Ovary (tissue), 10 donors: ENCODE data around the gene TAF11L3. TPM values are rescaled to one million over a fixed set of nuclear protein-coding genes. Genes with fewer than 3 reads are reported as not detected.
"Not testable (repeated sequence)": the region's sequence is repeated elsewhere in the genome, so short reads cannot be mapped to it uniquely, and the experiment has no call there.

Experiments used
- DNase-seq, 5 donors: peaks; one replicate each; pipeline ENCODE4 v3.0.0-alpha.2; 2019 to 2020
- H3K27ac ChIP-seq, 2 donors: fragments of 200-600 bp; one replicate each; pipeline versions ENCODE4 v1.5.1 to v1.8.0; 2019 to 2022
- H3K27me3 ChIP-seq: fragments of 200-600 bp; one replicate; pipeline ENCODE4 v1.8.0; 2022
- H3K36me3 ChIP-seq: fragments of 200-600 bp; sonication (generic); one replicate; pipeline ENCODE4 v1.5.1; 2019
- H3K4me1 ChIP-seq: one replicate; pipeline ENCODE4 v1.8.1; 2013; ENCODE audit warnings: mild to moderate bottlenecking, moderate library complexity; ENCODE audit not compliant: insufficient read depth
- H3K4me3 ChIP-seq: fragments of 200-600 bp; sonication (generic); one replicate; pipeline ENCODE4 v1.5.1; 2017
- H3K9me3 ChIP-seq, 2 donors: fragments of 200-600 bp in 1 of 2; sonication (generic) in 1 of 2; one replicate each; pipeline versions ENCODE4 v1.5.1 to v1.8.1; 2013 to 2019; ENCODE audit warnings: mild to moderate bottlenecking in 1 of 2, moderate library complexity in 1 of 2
- CTCF ChIP-seq, 3 donors: fragments of 450-650 bp in 2 of 3; fragments of 200-600 bp in 1 of 3; IDR thresholded peaks; one replicate each; pipeline versions ENCODE4 v1.5.1 to v1.8.0; 2016 to 2022; ENCODE audit warnings: antibody characterized with exemption in 3 of 3, mild to moderate bottlenecking in 1 of 3
- EP300 ChIP-seq: sonication (generic); formaldehyde crosslinking; IDR thresholded peaks from one replicate; pipeline ENCODE4 v1.6.1; 2017; ENCODE audit warnings: antibody characterized with exemption
- POLR2A ChIP-seq: fragments of 450-650 bp; IDR thresholded peaks from one replicate; pipeline ENCODE4 v1.6.1; 2017; ENCODE audit warnings: antibody characterized with exemption, mild to moderate bottlenecking, moderate library complexity
- WGBS, 3 donors: extraction: QIAGEN DNeasy Blood & Tissue Kit in 1 of 3; methylation state at CpG; one replicate each; pipeline versions ENCODE4 v1.1.5 to v1.1.7; 2013 to 2017; 5-methylcytosine and 5-hydroxymethylcytosine counted together
- intact Hi-C, 4 donors: fragments of 100-400 bp; cut with DNase I; formaldehyde crosslinking; loops; one replicate each; pipeline versions ENCODE4 v1.11.0 to v1.15.1; 2022 to 2023
- long read RNA-seq, 3 donors: library from polyadenylated mRNA in 2 of 3; unstranded in 2 of 3; transcript quantifications; one replicate each; pipeline ENCODE4 v2.0.0 and lab custom pipeline, GENCODE V29; 2021 to 2026
- polyA plus RNA-seq, 2 donors: library from polyadenylated mRNA; stranded (reverse); fragments of 200-250 nt in 1 of 2; fragments of 350-450 nt in 1 of 2; fragmentation: Illumina TruSeq in 1 of 2; extraction: RNeasy Lipid Tissue Mini Kit (QIAGEN cat#74804) in 1 of 2; gene quantifications; one replicate each; pipeline ENCODE4 v1.2.3, GENCODE V29; 2013 to 2014
- total RNA-seq, 7 donors: library from RNA; depleted of rRNA in 2 of 7; stranded (reverse); fragments of >200 nt in 2 of 7; fragmentation: NEBNext Ultra II Directional in 3 of 7; extraction: Animal tissue kit (Norgen Biotek cat#: 25700) in 3 of 7; gene quantifications; one replicate each; pipeline versions ENCODE4 v1.1.0 to v1.2.4, GENCODE V29; 2016 to 2023
- donor health status: DM: no; HTN: no; CAD: no; lungs with moderate emphysema.
- donor health status: DM: no; HTN: no; CAD: no.
- donor health status: Bipolar disorder and iron deficiency.
- donor health status: DM: yes; HTN: yes; CAD: no.
- donor health status: DM: no; HTN: no; CAD: no.
- donor health status: DM: yes; HTN: yes; CAD: no.

The TAF11L3 gene
- total RNA-seq (not detected), polyA plus RNA-seq (not detected)
- long read RNA-seq, donor 1 = 0 reads
- long read RNA-seq, donor 2 = 0 reads
- long read RNA-seq, donor 3 = 0 reads

GRCh38 chr5:17518067-17518466, at the start of gene TAF11L3:
Gene TAF11L3 (plus strand): TSS chr5:17518367.
- DNase-seq, H3K36me3 ChIP-seq, intact Hi-C loops, H3K27ac ChIP-seq, H3K9me3 ChIP-seq, H3K27me3 ChIP-seq, H3K4me1 ChIP-seq, H3K4me3 ChIP-seq: not testable (repeated sequence)
- no CpG with 5 or more reads among the region's 15 CpGs for whole genome bisulfite sequencing, 3 donors

DNA sequence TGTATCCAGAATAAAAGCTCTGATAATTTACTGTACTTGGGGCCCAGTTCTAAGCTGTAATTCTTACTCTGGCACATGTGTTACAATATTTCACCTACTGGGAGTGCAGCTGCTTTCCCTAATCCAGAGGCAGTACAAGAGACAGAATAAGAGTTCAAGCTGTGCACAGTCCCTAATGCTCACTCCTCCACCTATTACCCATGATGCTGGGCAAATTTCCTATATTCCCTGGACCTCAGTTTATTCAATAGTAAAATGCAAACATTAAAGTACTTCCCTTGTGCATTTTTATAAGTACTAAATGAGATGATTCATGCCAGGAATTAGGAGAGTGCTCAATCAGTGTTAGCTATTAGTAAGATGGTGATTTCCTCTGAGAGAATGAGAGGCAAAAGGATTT, 48.1 kb upstream of the TAF11L3 start:
- Histone ChIP-seq H3K4me3 (no peak overlapping the region), H3K4me1 (no peaks in the 10 kb centered on the region), H3K27ac (no peak overlapping the region), H3K27me3 (no peaks in the 10 kb centered on the region), H3K9me3 (no peaks in the 10 kb centered on the region), H3K36me3 (no peaks in the 10 kb centered on the region)
- intact Hi-C loops = no loop called here
- DNase-seq = no peak
- no peak for TF ChIP-seq POLR2A
- no peak for TF ChIP-seq EP300
- TF ChIP-seq CTCF (IDR thresholded peaks at IDR 0.05) = no peak

GRCh38 chr5:17475064-17475463, 43.1 kb upstream of the TAF11L3 start:
- H3K27me3 ChIP-seq, H3K9me3 ChIP-seq, H3K27ac ChIP-seq, intact Hi-C loops, H3K4me1 ChIP-seq, H3K36me3 ChIP-seq, H3K4me3 ChIP-seq, DNase-seq: not testable (repeated sequence)

DNA sequence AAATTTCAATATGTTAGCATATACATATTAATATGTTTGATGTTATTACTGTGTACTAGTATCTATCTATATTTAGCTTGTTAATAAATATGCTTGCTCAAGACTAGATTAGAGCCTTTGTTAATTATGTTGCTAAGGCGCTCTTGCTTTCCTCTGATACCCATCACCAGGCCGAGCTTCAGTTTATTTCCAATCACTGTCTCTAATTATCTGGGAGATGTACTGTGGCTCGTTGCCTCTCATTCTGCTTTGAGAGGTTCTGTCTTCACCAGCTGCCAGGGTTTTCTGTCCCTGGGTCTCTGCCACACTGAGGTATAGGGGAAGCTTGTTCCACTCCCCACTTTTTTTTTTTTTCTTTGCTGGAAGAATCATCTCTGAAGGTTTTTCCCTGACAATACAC, 41.1 kb upstream of the TAF11L3 start:
- DNase-seq = no peak
- Histone ChIP-seq H3K4me1 (no peaks in the 10 kb centered on the region), H3K4me3 (no peak overlapping the region), H3K36me3 (no peaks in the 10 kb centered on the region), H3K27ac (no peak overlapping the region), H3K27me3 (no peaks in the 10 kb centered on the region), H3K9me3 (no peaks in the 10 kb centered on the region)
- WGBS, 3 donors = 56 to 65% (median 62%) methylated on average over 3 of the region's 3 CpGs
- TF ChIP-seq POLR2A (no peak), CTCF (IDR thresholded peaks at IDR 0.05) (no peak), EP300 (no peak)
- intact Hi-C loops = no loop called here

- 71 to 90% (median 79%) methylated on average over 7 of the region's 7 CpGs for WGBS, 3 donors
- H3K36me3 ChIP-seq = no peaks in the 10 kb centered on the region
- no peak overlapping the region for H3K27ac ChIP-seq
- TF ChIP-seq CTCF (IDR thresholded peaks at IDR 0.05) = no peak
- no peaks in the 10 kb centered on the region for H3K9me3 ChIP-seq
- intact Hi-C loops = no loop called here
- H3K4me3 ChIP-seq = no peak overlapping the region
- H3K27me3 ChIP-seq = no peaks in the 10 kb centered on the region
- DNase-seq = no peak
- no peaks in the 10 kb centered on the region for H3K4me1 ChIP-seq
These were observed 40.4 kb upstream of the TAF11L3 start for GRCh38 chr5:17477573-17478265.
